Right hindlimb (tissue), 1 donor: ENCODE data around the gene PCA3.

ENCODE experiments used
- DNase-seq: peaks from one replicate; pipeline ENCODE4 v3.0.0-alpha.2; 2018

The PCA3 gene

GRCh38 chr9:76758476-76758875, 5.8 kb upstream of the PCA3 start:
- no peak for DNase-seq

DNA sequence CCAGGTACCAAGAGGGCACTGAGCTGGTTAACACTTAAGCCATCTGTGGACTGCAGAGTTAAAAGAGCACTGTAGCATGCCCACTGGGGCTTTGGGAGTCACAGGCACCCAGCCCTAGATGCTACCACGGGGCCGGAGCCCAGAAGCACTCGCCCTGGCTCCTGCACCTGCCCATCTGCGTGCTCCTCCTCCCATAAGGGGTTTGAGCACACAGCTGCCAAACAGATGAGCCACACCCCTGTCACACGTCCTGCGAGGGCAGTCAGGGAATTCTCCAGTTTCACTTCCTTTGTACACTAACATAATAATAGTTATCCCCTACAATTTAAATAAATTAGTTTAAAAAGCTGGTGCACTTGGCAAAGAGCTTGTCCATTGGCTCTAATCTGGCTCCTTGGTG, 4.5 kb upstream of the PCA3 start:
- no peak for DNase-seq

GRCh38 chr9:76761448-76761847, 2.8 kb upstream of the PCA3 start:
- no peak for DNase-seq

- no peak for DNase-seq
Measured at GRCh38 chr9:76766126-76766525, 1.9 kb downstream of the PCA3 start.

- no peak for DNase-seq
Measured at GRCh38 chr9:76772686-76773445, 8.6 kb downstream of the PCA3 start.

DNA sequence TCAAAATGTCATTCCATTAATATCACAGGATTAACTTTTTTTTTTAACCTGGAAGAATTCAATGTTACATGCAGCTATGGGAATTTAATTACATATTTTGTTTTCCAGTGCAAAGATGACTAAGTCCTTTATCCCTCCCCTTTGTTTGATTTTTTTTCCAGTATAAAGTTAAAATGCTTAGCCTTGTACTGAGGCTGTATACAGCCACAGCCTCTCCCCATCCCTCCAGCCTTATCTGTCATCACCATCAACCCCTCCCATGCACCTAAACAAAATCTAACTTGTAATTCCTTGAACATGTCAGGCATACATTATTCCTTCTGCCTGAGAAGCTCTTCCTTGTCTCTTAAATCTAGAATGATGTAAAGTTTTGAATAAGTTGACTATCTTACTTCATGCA, 20.6 kb downstream of the PCA3 start:
- no peak for DNase-seq

DNA sequence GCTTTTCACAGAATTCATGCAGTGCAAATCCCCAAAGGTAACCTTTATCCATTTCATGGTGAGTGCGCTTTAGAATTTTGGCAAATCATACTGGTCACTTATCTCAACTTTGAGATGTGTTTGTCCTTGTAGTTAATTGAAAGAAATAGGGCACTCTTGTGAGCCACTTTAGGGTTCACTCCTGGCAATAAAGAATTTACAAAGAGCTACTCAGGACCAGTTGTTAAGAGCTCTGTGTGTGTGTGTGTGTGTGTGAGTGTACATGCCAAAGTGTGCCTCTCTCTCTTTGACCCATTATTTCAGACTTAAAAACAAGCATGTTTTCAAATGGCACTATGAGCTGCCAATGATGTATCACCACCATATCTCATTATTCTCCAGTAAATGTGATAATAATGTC, 21.3 kb downstream of the PCA3 start:
- DNase-seq, result no peak

DNA sequence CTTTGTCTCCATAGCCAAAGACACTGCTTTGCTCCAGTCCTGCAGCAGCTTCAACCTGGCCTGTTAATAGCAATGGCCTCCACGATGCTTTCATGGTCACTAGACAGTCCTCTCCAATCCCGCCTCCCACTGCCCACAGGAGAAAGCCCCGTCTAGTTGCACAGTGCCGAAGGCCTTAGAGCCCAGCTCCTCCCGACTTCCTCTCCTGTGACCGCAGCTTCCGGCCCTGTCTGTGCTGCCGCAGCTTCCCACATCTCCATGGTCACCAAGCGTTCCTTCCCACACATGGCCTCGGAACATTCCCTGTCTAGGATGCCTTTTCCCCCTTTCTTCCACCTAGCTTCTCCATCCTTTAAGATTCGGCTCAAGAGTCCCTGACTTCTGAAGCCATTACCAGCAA, 23.4 kb downstream of the PCA3 start:
- DNase-seq, result no peak

- no peak for DNase-seq
Measured at GRCh38 chr9:76789840-76790239, 25.6 kb downstream of the PCA3 start.

DNA sequence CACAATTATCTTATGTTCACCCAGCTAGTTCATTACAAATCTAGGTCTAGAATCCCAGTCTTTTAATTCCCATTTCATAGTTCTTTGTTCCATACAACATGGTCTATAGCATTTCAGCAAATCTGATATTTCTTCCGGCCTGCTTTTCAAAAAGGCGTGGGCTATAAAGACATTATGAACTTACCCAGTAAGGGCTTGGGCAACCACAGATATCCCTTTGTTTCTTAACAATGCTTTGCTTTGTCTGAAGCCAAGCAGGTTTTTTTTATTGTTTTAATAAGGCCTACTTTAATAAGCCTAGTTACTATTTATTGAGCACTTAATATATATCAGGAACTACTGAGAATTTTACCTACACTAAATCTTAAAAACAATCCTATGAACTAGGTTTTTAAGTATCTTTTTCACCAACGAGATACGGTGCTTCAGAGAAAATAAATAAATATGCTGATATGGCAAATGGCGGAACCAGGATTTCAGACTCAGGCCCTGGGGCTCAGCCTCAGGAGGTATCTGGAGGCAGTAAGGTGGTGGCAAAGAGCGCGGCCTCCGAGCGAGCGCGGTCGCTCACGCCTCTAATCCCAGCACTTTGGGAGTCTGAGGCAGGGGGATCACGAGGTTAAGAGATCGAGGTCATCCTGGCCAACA, 29.7 kb downstream of the PCA3 start:
- no peak for DNase-seq

- no peak for DNase-seq
Measured at GRCh38 chr9:76796296-76796695, 32.1 kb downstream of the PCA3 start.

DNA sequence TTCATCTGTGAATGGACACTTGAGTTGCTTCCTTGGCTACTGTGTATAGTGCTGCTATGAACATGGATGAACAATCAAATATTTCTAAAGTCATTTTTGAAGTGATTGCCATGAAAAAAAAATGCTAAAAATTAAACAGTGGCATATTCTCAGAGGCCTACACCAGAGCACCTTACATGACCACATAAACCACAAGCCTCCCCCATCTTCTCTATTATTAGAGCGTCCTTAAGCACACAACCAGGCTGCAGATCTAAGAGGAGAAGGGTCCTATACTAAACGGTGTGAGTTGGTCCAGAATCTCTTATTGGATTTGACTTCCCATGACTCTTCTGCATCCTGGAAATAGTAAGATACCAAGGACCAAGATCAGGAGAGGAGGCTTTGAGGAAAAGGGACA, 34.3 kb downstream of the PCA3 start:
- no peak for DNase-seq

- DNase-seq, result no peak
Measured at GRCh38 chr9:76799473-76799872, 35.2 kb downstream of the PCA3 start.

- no peak for DNase-seq
Measured at GRCh38 chr9:76800901-76801300, 36.7 kb downstream of the PCA3 start.

DNA sequence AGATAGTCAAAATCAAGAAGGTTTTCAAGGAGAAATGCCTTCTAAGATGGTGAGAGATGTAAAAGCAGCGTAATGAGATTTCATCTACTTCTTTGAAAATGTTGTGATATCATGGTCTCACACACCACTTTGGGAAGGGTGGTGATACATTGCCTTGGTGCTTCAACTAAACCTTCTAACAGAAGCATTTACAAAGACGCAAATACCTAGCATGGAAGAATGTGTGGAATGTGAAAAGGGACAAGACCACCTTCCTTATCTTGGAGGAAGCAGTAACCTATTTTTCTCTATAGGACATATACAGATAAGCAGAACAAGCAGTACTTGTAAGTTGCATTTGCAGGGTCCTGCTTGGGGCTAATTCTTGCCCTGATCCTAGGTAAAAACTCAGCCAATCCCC, 38.8 kb downstream of the PCA3 start:
- DNase-seq, result no peak

DNA sequence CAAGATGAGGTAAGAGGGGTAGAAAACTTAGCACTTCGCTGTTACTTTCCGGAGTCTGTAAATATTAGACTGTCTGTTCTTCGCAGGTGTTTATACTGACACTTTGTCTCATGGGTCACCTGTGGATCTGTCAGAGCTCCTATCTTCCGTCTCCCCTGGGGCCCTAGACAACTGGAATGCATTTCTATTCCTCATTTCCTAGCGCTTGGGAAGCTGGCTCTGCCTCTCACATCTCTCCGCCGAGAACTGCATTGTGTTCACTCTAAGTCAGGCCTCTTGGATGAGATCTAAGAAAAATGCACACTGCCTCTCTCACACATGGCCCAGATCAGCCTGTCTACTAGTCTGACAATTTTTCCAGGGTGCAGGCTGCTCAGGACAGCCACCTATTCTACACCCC, 39.5 kb downstream of the PCA3 start:
- no peak for DNase-seq

GRCh38 chr9:76808636-76809035, 44.4 kb downstream of the PCA3 start:
- DNase-seq, result no peak

GRCh38 chr9:76810377-76810957, 46.2 kb downstream of the PCA3 start:
- DNase-seq, result peak; percentile 42

GRCh38 chr9:76812591-76812990, 48.4 kb downstream of the PCA3 start:
- DNase-seq, result no peak

DNA sequence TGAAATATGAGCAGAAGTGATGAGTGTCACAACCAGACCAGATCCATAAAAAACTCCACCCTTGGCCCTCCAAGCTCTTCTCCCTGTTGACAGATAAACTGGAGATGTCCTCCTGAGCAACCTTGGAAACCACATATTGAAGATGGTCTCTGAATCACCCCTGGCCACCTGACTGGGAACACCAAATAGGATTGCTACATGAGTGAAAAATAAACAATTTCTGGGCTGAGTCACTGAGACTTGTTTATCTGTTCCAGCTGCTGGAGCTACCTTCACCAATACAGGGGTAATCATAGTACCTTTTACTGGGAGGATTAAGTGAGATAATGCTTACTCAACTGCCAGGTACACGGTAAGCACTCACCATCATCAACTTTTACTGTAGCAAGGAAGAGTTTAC, 53.3 kb downstream of the PCA3 start:
- DNase-seq, result no peak

GRCh38 chr9:76818271-76818670, 54.0 kb downstream of the PCA3 start:
- DNase-seq, result peak; percentile 47

- DNase-seq, result no peak
Measured at GRCh38 chr9:76820431-76820830, 56.2 kb downstream of the PCA3 start.

DNA sequence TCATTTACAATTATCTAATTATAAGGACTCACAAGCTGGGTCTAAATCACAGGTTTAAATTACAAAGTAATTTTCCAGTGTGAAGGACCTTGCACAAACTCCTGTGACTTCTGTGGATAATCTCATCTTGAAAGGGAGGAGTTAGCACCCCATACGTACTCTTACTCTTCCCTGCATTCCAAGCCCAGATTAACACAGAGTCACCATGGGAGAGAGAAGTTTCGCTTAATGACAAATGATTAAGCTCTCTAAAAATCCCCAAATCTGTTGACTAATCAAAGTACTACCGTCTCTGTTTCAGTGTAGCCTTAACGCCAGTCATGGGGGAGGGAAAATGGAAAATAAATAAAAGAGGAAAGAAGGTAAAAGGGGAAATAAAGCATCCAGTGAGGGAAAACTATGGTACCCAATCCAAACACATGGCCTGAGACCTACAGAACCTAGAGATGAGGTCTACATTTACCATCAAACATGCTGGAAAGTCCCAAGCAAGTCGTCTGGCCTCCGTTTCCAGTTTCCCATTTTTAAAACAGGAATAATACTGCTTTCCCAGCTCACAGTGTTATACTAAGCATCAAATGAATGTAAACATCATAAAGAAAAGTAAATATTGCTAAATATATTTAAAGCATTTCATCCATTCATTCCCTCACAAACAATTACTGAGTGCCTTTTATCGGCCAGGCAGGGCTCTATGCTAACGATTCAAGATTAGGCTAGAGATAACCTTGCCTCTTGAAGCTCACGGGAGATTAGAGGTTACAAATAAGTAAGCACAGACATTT, 63.2 kb downstream of the PCA3 start:
- no peak for DNase-seq

GRCh38 chr9:76828447-76828846, 64.2 kb downstream of the PCA3 start:
- DNase-seq, result no peak
